Fibroblast of lung (primary cell): ENCODE results near the gene MAPT. TPM values are rescaled to one million over a fixed set of nuclear protein-coding genes. Genes with fewer than 3 reads are reported as not detected.
A peak's percentile ranks its signal among the peaks of the same experiment; 100 is the strongest.

ENCODE experiments used
- DNase-seq, 2 donors: peaks; one replicate each; pipeline versions ENCODE4 v3.0.0 to v3.0.0-alpha.2; 2010; ENCODE audit warnings: low read depth in 2 of 2
- H2AFZ ChIP-seq: 2 replicates; pipeline ENCODE4 v1.5.1; 2012; ENCODE audit warnings: low read length, control low read depth, inconsistent platforms
- H3K27ac ChIP-seq: 2 replicates; pipeline ENCODE4 v1.5.1; 2011; ENCODE audit warnings: low read length, control low read depth; ENCODE audit not compliant: insufficient read depth
- H3K27me3 ChIP-seq: 2 replicates; pipeline ENCODE4 v1.5.1; 2011; ENCODE audit warnings: mild to moderate bottlenecking, low read length; ENCODE audit not compliant: control insufficient read depth, insufficient read depth
- H3K36me3 ChIP-seq: 2 replicates; pipeline ENCODE4 v1.5.1; 2011; ENCODE audit warnings: low read length; ENCODE audit not compliant: control insufficient read depth, insufficient read depth
- H3K4me1 ChIP-seq: 2 replicates; pipeline ENCODE4 v1.5.1; 2011; ENCODE audit warnings: low read length; ENCODE audit not compliant: control insufficient read depth, insufficient read depth; ENCODE audit errors: extremely low read depth
- H3K4me2 ChIP-seq: 2 replicates; pipeline ENCODE4 v1.5.1; 2011; ENCODE audit warnings: low read length, control low read depth; ENCODE audit not compliant: insufficient read depth; ENCODE audit errors: extremely low read depth
- H3K4me3 ChIP-seq, 4 experiments: fragments of 200-600 bp in 1 of 4; sonication (generic) in 1 of 4; replicated peaks in 1 of 4; 2 replicates each; pipeline ENCODE4 v1.5.1; 2011 to 2016; ENCODE audit warnings: low read length in 4 of 4, low read depth in 3 of 4, mild to moderate bottlenecking in 3 of 4, control low read depth in 2 of 4, inconsistent platforms in 1 of 4, mixed read lengths in 1 of 4; ENCODE audit not compliant: insufficient read depth in 1 of 4; ENCODE audit errors: control extremely low read depth in 1 of 4
- H3K79me2 ChIP-seq: 2 replicates; pipeline ENCODE4 v1.5.1; 2012; ENCODE audit warnings: mild to moderate bottlenecking, low read length, inconsistent platforms; ENCODE audit not compliant: control insufficient read depth, insufficient read depth
- H3K9ac ChIP-seq: 2 replicates; pipeline ENCODE4 v1.5.1; 2011; ENCODE audit warnings: mild to moderate bottlenecking, low read length, control low read depth; ENCODE audit not compliant: insufficient read depth
- H3K9me3 ChIP-seq: 2 replicates; pipeline ENCODE4 v1.5.1; 2012; ENCODE audit warnings: low read depth, low read length; ENCODE audit not compliant: control insufficient read depth, insufficient read depth
- H4K20me1 ChIP-seq: 2 replicates; pipeline ENCODE4 v1.5.1; 2011; ENCODE audit warnings: low read length; ENCODE audit not compliant: control insufficient read depth, insufficient read depth; ENCODE audit errors: extremely low read depth
- EZH2 ChIP-seq: IDR thresholded peaks from 2 replicates; pipeline ENCODE4 v1.5.1; 2012; ENCODE audit warnings: low read length, control low read depth, mild to moderate bottlenecking; ENCODE audit errors: missing control alignments
- polyA plus RNA-seq, 2 donors: library from polyadenylated mRNA; depleted of rRNA in 1 of 2; stranded (reverse) in 1 of 2; unstranded in 1 of 2; fragments of >200 nt; gene quantifications; 2 replicates each; pipeline ENCODE4 v1.2.1, GENCODE V29; 2011 to 2012; ENCODE audit warnings: missing spikeins in 1 of 2
- total RNA-seq: library from RNA; depleted of rRNA; stranded (reverse); fragments of >200 nt; gene quantifications from 2 replicates; pipeline ENCODE4 v1.2.1, GENCODE V29; 2014
- TF ChIP-seq, protein P1 (sequence below), 2 donors: IDR thresholded peaks in 1 of 2; conservative IDR thresholded peaks in 1 of 2; 1 replicate in 1 of 2; 2 replicates in 1 of 2; pipeline ENCODE4 v1.5.1; 2011 to 2012; ENCODE audit warnings: low read length in 2 of 2, control low read depth in 1 of 2, inconsistent platforms in 1 of 2, low read depth in 1 of 2, mild to moderate bottlenecking in 1 of 2

The MAPT gene
- total and polyA plus RNA-seq, 2 donors (not counting 1 experiment from before 2014, with no cell fraction given): 0.09 to 0.50 TPM

DNA sequence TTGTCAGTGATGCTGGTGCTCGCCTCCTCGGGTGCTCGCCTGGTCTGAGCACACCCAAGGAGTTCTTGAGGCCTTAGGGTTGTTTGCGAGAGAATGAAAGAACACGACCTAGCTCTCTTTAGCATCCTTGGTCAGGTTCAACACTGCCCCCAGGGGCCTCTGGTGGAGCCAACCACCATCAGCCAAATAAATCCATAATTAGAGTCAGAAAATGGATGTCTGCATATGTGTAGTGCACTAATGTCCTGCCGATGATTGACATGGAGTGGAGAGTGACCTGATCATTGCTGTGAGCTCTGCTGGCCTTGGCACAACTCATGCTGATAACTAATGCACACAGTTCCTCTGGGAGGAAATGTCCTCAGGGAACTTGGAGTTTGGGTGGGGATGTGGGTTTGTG, 96.5 kb downstream of the MAPT start:
- Histone ChIP-seq H3K4me2 (no peak overlapping the region), H3K4me3 (no peak overlapping the region), H3K79me2 (no peaks in the 10 kb centered on the region), H3K9me3 (no peaks in the 10 kb centered on the region), H3K36me3 (no peaks in the 10 kb centered on the region), H3K9ac (no peak overlapping the region), H3K4me1 (no peaks in the 10 kb centered on the region), H4K20me1 (no peaks in the 10 kb centered on the region), H3K27ac (no peak overlapping the region), H2AFZ (no peak overlapping the region), H3K27me3 (no peaks in the 10 kb centered on the region)
- no peak for DNase-seq
- no peak for TF ChIP-seq EZH2
- TF ChIP-seq, protein P1, sequence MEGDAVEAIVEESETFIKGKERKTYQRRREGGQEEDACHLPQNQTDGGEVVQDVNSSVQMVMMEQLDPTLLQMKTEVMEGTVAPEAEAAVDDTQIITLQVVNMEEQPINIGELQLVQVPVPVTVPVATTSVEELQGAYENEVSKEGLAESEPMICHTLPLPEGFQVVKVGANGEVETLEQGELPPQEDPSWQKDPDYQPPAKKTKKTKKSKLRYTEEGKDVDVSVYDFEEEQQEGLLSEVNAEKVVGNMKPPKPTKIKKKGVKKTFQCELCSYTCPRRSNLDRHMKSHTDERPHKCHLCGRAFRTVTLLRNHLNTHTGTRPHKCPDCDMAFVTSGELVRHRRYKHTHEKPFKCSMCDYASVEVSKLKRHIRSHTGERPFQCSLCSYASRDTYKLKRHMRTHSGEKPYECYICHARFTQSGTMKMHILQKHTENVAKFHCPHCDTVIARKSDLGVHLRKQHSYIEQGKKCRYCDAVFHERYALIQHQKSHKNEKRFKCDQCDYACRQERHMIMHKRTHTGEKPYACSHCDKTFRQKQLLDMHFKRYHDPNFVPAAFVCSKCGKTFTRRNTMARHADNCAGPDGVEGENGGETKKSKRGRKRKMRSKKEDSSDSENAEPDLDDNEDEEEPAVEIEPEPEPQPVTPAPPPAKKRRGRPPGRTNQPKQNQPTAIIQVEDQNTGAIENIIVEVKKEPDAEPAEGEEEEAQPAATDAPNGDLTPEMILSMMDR (conservative IDR thresholded peaks at IDR 0.05 in 1 of 2, IDR thresholded peaks at IDR 0.05 in 1 of 2; ENCODE audit: low read depth in 1 of 2, low read length in 2 of 2): no peak

DNA sequence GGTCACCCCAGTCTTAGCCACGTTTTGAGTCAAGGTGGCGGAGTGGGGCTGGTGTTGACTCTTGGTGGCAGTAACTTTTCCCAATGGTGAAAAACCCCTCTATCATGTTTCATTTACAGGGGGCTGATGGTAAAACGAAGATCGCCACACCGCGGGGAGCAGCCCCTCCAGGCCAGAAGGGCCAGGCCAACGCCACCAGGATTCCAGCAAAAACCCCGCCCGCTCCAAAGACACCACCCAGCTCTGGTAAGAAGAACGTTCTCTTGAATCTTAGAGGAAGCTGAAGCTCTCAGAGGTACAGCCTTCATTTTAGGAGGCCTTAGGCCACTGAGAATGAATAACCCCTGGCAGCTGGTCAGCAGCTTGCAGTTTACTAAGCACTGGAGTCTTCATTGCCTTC, 97.0 kb downstream of the MAPT start:
- no peaks in the 10 kb centered on the region for H3K36me3 ChIP-seq
- no peak for TF ChIP-seq EZH2
- TF ChIP-seq, protein P1 (conservative IDR thresholded peaks at IDR 0.05 in 1 of 2, IDR thresholded peaks at IDR 0.05 in 1 of 2; ENCODE audit: low read depth in 1 of 2, low read length in 2 of 2): no peak
- H3K4me1 ChIP-seq: no peaks in the 10 kb centered on the region
- no peak for DNase-seq
- H3K4me2 ChIP-seq: no peak overlapping the region
- no peak overlapping the region for H3K9ac ChIP-seq
- H3K27ac ChIP-seq: no peak overlapping the region
- no peak overlapping the region for H3K4me3 ChIP-seq
- H2AFZ ChIP-seq: no peak overlapping the region
- H4K20me1 ChIP-seq: no peaks in the 10 kb centered on the region
- H3K9me3 ChIP-seq: no peaks in the 10 kb centered on the region
- H3K79me2 ChIP-seq: no peaks in the 10 kb centered on the region
- no peaks in the 10 kb centered on the region for H3K27me3 ChIP-seq

- no peaks in the 10 kb centered on the region for H3K36me3 ChIP-seq
- no peak for TF ChIP-seq EZH2
- TF ChIP-seq, protein P1 (conservative IDR thresholded peaks at IDR 0.05 in 1 of 2, IDR thresholded peaks at IDR 0.05 in 1 of 2; ENCODE audit: low read depth in 1 of 2, low read length in 2 of 2): no peak
- H4K20me1 ChIP-seq: no peaks in the 10 kb centered on the region
- H3K27me3 ChIP-seq: no peaks in the 10 kb centered on the region
- no peak overlapping the region for H3K4me2 ChIP-seq
- no peaks in the 10 kb centered on the region for H3K9me3 ChIP-seq
- no peak overlapping the region for H3K4me3 ChIP-seq
- DNase-seq: peak in 1 of 2 donors; percentile 17
- H3K27ac ChIP-seq: no peak overlapping the region
- no peak overlapping the region for H2AFZ ChIP-seq
- no peaks in the 10 kb centered on the region for H3K79me2 ChIP-seq
- no peaks in the 10 kb centered on the region for H3K4me1 ChIP-seq
- no peak overlapping the region for H3K9ac ChIP-seq
Observed at GRCh38 chr17:45992175-45992574, 97.8 kb downstream of the MAPT start.
